Left kidney (tissue), 2 donors: ENCODE measurements around the gene ADK. TPM values are rescaled to one million over a fixed set of nuclear protein-coding genes. Genes with fewer than 3 reads are reported as not detected.
"Not testable (repeated sequence)": the region's sequence is repeated elsewhere in the genome, so short reads cannot be mapped to it uniquely, and the experiment has no call there.

Experiments used
- DNase-seq: peaks from one replicate; pipeline ENCODE4 v3.0.0-alpha.2; 2013
- polyA plus RNA-seq: library from polyadenylated mRNA; unstranded; fragments of 120-200 nt; gene quantifications from one replicate; pipeline ENCODE4 v1.2.1, GENCODE V29; 2013; ENCODE audit not compliant: insufficient read length

The ADK gene
- polyA plus RNA-seq, 1 donor = 32.8 TPM

GRCh38 chr10:74300074-74300621, 149.1 kb downstream of the ADK start:
- not testable (repeated sequence) for DNase-seq

DNA sequence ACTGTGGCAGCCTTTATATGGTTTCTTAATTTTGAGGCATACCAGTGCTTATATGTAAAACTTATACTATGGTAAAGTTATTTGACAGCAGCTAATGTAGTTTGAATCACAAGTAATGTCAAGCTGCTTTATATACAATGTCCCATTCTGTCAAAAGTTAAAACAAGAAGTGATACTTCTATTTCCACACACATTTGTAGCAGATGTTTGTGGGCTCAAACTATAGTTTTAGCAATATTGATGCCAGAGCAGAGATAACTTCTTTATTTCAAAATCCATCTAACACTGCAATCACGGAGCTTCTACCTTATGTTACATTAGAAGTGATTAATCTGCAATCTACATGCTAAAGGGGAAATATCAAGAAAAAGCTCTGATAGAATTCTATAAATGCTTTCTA, 149.6 kb downstream of the ADK start:
- DNase-seq = no peak

- no peak for DNase-seq
Measured at GRCh38 chr10:74305730-74306129, 154.7 kb downstream of the ADK start.

GRCh38 chr10:74306227-74306982, 155.4 kb downstream of the ADK start:
- no peak for DNase-seq

DNA sequence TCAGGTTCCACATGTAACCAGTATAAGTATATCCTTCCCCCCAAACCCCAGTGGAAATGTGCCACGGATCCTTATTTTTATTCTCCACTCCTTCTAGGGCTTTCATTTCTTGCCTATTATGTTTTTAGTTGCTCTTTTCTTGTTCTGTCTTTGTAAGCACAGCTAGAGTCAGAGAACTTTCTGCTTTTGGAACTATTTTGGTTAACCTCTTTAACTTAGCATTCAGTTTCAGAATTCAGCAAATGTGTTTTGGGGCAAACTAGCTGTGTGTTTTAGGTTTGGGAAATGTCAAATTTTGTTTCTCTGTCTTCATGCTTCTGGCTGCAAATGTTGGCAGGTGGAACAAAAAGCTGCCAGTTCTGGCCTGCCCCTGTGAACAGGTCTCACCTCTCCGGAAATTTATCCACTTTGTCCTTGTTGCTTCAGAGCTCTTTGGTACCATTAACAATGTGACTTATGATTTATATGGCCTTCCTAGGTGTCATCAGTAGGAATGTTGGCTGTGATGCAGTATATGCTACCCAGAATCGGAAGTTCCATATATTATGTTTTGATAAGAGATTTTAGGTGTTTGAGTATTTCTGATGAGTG, 156.1 kb downstream of the ADK start:
- DNase-seq = no peak

GRCh38 chr10:74310652-74311257, 159.7 kb downstream of the ADK start:
- DNase-seq = no peak

GRCh38 chr10:74314166-74314565, 163.1 kb downstream of the ADK start:
- DNase-seq = no peak

DNA sequence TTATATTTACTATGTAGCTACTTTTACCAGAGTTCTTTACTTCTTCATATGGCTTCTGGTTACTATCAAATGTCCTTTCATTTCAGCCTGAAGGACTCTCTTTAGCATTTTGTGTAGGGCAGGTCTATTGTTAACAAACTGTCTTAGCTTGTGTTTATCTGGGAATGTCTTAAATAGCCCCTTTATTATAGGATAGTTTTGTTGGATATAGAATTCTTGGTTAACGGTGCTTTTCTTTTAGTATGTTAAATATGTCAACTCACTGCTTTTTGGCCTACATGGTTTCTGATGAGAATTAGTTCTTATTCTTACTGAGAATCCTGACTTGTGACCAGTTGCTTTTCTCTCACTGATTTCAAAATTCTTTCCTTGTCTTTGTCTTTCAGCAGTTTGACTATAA, 169.0 kb downstream of the ADK start:
- DNase-seq = no peak

DNA sequence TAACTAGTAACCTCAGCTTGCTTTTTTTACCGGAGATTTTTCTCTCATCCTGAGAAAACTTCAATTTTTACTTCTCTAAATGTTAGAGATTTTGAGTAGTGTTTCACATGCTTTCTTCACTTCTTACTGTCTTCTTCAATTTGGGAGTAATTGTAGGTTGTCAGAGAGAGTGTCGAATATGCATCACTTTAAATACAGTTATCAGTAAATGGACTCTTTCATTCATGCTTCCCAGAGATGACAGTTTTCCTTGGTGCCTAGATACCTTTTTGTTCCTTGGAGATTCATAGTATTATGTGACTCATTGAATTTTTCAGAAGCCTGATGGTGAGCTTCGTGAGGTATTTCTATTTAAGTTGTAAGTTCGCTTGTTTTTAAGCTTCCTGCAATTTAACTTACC, 169.7 kb downstream of the ADK start:
- DNase-seq = no peak

DNA sequence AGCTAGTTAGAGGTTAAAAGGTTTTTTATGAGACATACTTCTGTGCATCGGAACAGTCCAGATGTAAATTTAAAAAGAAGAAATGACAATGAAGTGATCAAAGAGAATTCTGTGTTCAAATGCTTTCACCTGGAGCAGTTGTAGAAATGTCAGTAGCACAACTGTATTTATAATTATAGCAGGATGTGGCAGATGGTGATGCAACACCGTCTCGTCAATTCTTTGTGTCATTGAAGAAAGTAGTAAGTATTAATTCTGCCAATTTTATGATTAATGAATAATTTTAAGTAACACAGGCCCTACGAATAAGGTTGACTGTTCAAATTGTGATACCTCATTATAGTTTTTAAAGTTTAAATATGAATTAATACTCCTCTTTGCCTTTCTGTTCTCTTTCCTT, 171.1 kb downstream of the ADK start:
- no peak for DNase-seq

- DNase-seq = no peak
Measured at GRCh38 chr10:74322565-74322964, 171.5 kb downstream of the ADK start.

DNA sequence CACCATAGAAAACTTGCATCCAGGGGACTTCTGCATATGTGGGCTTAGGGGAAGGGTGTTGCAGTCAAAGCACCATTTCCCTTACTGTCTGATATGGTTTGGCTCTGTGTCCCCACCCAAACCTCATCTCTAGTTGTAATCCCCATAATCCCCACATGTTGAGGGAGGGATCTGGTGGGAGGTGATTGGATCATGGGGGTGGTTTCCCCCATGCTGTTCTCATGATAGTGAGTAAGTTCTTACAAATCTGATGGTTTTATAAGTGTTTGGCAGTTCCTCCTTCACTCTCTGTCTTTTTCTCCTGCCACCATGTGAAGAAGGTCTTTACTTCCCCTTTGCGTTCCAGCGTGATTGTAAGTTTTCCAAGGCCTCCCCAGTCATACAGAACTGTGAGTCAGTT, 177.4 kb downstream of the ADK start:
- DNase-seq = no peak

- DNase-seq = no peak
Measured at GRCh38 chr10:74329873-74330272, 178.9 kb downstream of the ADK start.

DNA sequence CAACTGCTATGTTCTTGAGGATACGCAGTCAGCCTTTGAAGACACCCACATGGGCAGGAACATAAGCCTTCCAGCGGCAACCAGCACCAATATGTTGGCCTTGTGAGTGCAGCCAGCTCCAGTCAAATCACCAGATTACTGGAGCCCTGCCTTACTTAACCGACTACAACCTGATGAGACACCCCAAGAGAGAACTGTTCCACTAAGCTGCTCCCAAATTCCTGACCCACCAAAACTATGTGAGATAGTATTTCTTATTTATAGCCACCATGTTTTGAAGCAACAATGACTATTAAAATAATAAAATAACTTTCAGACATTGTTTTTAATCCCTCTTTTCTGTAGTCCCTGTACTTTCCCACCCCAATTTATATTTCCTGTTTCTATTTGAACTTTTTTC, 179.6 kb downstream of the ADK start:
- no peak for DNase-seq

DNA sequence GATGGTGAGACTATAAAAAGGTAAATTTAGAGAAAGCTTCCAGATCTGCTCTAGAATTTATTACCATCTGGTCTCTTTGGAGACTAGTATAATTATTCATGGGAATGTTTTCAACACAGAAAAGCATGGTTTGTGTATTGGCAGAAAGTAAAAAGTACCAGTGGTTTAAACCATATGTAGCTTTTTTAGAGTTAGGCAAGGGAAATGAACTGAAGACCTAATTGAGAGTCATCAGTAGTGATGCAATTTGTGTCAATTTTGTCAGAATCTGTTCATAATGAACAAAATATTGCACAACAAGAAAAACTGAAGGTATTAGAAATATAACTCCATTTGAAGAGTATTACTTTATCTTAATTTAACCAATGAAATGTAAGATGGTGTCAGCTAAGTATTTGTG, 181.4 kb downstream of the ADK start:
- no peak for DNase-seq

- DNase-seq = no peak
Measured at GRCh38 chr10:74333174-74333573, 182.2 kb downstream of the ADK start.

- DNase-seq = no peak
Measured at GRCh38 chr10:74334221-74334620, 183.2 kb downstream of the ADK start.

DNA sequence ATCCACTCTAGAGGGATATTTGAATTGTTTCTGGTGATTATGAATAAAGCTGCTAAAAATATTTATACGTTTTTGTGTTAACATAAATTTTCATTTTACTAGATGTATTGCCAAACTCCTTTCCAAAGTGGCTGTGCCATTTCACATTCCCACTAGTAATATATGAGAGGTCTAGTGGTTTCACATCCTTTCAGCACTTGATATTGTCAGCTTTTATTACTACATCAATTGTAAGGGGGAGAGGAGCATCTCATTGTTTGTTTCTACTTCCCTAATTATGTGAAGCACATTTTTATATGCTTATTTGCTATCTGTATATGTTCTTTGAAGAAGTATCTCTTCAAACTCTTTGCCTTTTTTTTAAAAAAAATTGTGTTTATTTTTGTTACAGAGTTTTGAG, 184.5 kb downstream of the ADK start:
- no peak for DNase-seq

GRCh38 chr10:74337330-74338016, 186.5 kb downstream of the ADK start:
- DNase-seq = no peak

GRCh38 chr10:74342991-74343390, 192.0 kb downstream of the ADK start:
- no peak for DNase-seq

DNA sequence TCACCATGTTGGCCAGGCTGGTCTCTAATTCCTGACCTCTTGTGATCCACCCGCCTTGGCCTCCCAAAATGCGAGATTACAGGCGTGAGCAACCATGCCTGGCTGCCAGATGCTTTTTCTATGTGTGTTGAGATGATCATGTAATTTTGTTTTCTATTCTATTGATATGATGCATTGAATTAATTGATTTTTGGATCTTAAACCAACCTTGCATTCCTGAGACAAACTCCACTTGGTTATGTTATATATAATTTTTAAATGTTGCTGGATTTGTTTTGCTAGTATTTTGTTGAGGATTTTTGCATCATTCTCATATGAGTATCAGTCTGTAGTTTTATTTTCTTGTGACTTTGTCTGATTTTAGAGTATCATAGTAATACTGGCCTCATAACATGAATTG, 192.8 kb downstream of the ADK start:
- DNase-seq = no peak

DNA sequence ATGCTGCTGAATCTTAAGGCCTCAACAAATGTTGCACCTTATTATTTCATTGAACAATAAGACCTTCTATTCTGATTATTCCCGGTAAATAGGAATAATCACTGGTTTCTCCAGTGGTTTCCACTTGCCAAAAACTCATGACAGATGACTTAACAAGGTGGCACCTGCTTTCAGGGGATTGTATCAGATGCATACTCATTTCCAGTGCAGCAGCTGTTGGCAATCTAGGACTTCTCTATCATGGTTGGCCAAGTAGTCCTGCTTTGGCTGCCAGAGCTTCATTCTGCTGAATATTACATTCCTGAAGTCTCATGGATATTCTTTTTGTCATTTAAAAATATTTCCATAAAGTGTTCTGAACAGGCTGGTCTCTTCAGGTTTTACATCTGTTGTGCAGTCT, 193.3 kb downstream of the ADK start:
- no peak for DNase-seq

DNA sequence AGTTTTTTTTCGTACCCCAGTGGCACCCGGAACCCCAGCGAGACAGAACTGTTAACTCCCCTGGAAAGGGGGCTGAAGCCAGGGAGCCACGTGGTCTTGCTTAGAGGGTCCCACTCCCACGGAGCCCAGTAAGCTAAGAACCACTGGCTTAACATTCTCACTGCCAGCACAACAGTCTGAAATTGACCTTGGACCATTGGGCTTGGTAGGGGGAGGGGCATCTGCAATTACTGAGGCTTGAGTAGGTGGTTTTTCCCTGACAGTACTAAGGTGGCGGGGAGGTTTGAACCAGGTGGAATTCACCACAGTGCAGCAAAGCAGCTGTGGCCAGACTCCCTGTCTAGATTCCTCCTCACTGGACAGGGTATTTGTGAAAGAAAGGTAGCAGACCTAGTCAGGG, 196.5 kb downstream of the ADK start:
- DNase-seq = no peak
